GM12801 (cell line): ENCODE measurements around the gene SORBS1.

Experiments
- CTCF ChIP-seq: IDR thresholded peaks from one replicate; pipeline ENCODE4 v1.5.1; 2011; ENCODE audit warnings: control low read depth; ENCODE audit not compliant: insufficient read length; ENCODE audit errors: extremely low read depth

SORBS1 gene

GRCh38 chr10:95561177-95561863, at the start of gene SORBS1:
TSS of gene SORBS1 (minus strand) at chr10:95561371. CDS start at chr10:95441135, 120,236 bp downstream.
- TF ChIP-seq CTCF: no peak

GRCh38 chr10:95610727-95611126, 49.6 kb upstream of the SORBS1 start:
- no peak for TF ChIP-seq CTCF

- TF ChIP-seq CTCF: no peak
Measured at GRCh38 chr10:95606922-95607321, 45.8 kb upstream of the SORBS1 start.

- no peak for TF ChIP-seq CTCF
Measured at GRCh38 chr10:95605163-95605562, 44.0 kb upstream of the SORBS1 start.

- TF ChIP-seq CTCF: no peak
Measured at GRCh38 chr10:95604630-95605029, 43.5 kb upstream of the SORBS1 start.

GRCh38 chr10:95602382-95602781, 41.2 kb upstream of the SORBS1 start:
- TF ChIP-seq CTCF: no peak

GRCh38 chr10:95601116-95601719, 40.0 kb upstream of the SORBS1 start:
- no peak for TF ChIP-seq CTCF
